Right renal cortex interstitium (tissue), 3 donors: ENCODE data around the gene EMILIN2. TPM values are rescaled to one million over a fixed set of nuclear protein-coding genes. Genes with fewer than 3 reads are reported as not detected.
"Not testable (repeated sequence)": the region's sequence is repeated elsewhere in the genome, so short reads cannot be mapped to it uniquely, and the experiment has no call there.

Experiments used
- DNase-seq, 3 donors: peaks; one replicate each; pipeline ENCODE4 v3.0.0-alpha.2; 2013; ENCODE audit warnings: low read depth in 3 of 3, low spot score in 2 of 3
- polyA plus RNA-seq, 3 donors: library from polyadenylated mRNA; unstranded; fragments of 120-200 nt; gene quantifications; one replicate each; pipeline ENCODE4 v1.2.1, GENCODE V29; 2013; ENCODE audit not compliant: insufficient read length in 3 of 3

Gene EMILIN2
- polyA plus RNA-seq, 3 donors, result 9.8 to 12.5 (median 11.9) TPM

- no peak for DNase-seq
Observed at GRCh38 chr18:2840521-2840920, 6.3 kb upstream of the EMILIN2 start.

- no peak for DNase-seq
Observed at GRCh38 chr18:2843146-2843545, 3.7 kb upstream of the EMILIN2 start.

GRCh38 chr18:2845172-2845571 is 1.6 kb upstream of the EMILIN2 start:
- no peak for DNase-seq

GRCh38 chr18:2847317-2848246 is 776 bp downstream of the EMILIN2 start:
- no peak for DNase-seq

- DNase-seq, result no peak
Observed at GRCh38 chr18:2848247-2849246, 1.7 kb downstream of the EMILIN2 start.

GRCh38 chr18:2850816-2851215 is 4.0 kb downstream of the EMILIN2 start:
- DNase-seq, result no peak

- no peak for DNase-seq
Observed at GRCh38 chr18:2851771-2852170, 5.0 kb downstream of the EMILIN2 start.

- not testable (repeated sequence) for DNase-seq
Observed at GRCh38 chr18:2852460-2852859, 5.7 kb downstream of the EMILIN2 start.

GRCh38 chr18:2853173-2853925 is 6.5 kb downstream of the EMILIN2 start:
- no peak for DNase-seq

- DNase-seq, result no peak
Observed at GRCh38 chr18:2853926-2854664, 7.3 kb downstream of the EMILIN2 start.

GRCh38 chr18:2854875-2855274 is 8.1 kb downstream of the EMILIN2 start:
- no peak for DNase-seq

- DNase-seq, result no peak
Observed at GRCh38 chr18:2855560-2856350, 8.9 kb downstream of the EMILIN2 start.

GRCh38 chr18:2856547-2857170 is 9.9 kb downstream of the EMILIN2 start:
- no peak for DNase-seq

- no peak for DNase-seq
Observed at GRCh38 chr18:2857491-2858131, 10.8 kb downstream of the EMILIN2 start.

- DNase-seq, result not testable (repeated sequence)
Observed at GRCh38 chr18:2860397-2860796, 13.6 kb downstream of the EMILIN2 start.

- DNase-seq, result not testable (repeated sequence)
Observed at GRCh38 chr18:2863997-2864396, 17.2 kb downstream of the EMILIN2 start.

- DNase-seq, result not testable (repeated sequence)
Observed at GRCh38 chr18:2866465-2866864, 19.7 kb downstream of the EMILIN2 start.

GRCh38 chr18:2869207-2869606 is 22.4 kb downstream of the EMILIN2 start:
- no peak for DNase-seq
